ENCODE results near the gene ARHGAP26. TPM values are rescaled to one million over a fixed set of nuclear protein-coding genes. Genes with fewer than 3 reads are reported as not detected.

Gene ARHGAP26
- total and polyA plus RNA-seq, 4 donors, result 1.8 to 16.7 (median 4.1) TPM

GRCh38 chr5:143188692-143189091 lies 418.5 kb downstream of the ARHGAP26 start:
- Histone ChIP-seq H3K4me1 (ENCODE audit: control insufficient read depth in 4 of 4, insufficient read depth in 4 of 4, low read length in 3 of 4) (peaks cover 2 to 11% (median 7%) of the 10 kb centered on the region in 4 donors), H3K36me3 (ENCODE audit: control insufficient read depth in 4 of 4, insufficient read depth in 3 of 4, low read depth in 1 of 4, low read length in 3 of 4) (no peaks in the 10 kb centered on the region), H3K9ac (ENCODE audit: low read depth in 1 of 2, low read length in 2 of 2) (no peak overlapping the region), H3K27me3 (ENCODE audit: control insufficient read depth in 4 of 4, insufficient read depth in 4 of 4, low read length in 3 of 4) (no peaks in the 10 kb centered on the region), H3K27ac (ENCODE audit: low read depth in 1 of 2, low read length in 2 of 2) (no peak overlapping the region), H3K4me3 (ENCODE audit: low read depth in 1 of 3, low read length in 3 of 3) (no peak overlapping the region), H3K9me3 (ENCODE audit: control insufficient read depth in 4 of 4, low read length in 3 of 4) (no peaks in the 10 kb centered on the region)
- 89% methylated on average over 3 of the region's 3 CpGs for WGBS
- TF ChIP-seq FOXA2 (IDR thresholded peaks at IDR 0.05), result no peak
- no peak for TF ChIP-seq HNF4A (conservative IDR thresholded peaks at IDR 0.05)
- no peak for TF ChIP-seq TAF1 (conservative IDR thresholded peaks at IDR 0.05)
- TF ChIP-seq MAX (IDR thresholded peaks at IDR 0.05), result no peak
- TF ChIP-seq JUND (IDR thresholded peaks at IDR 0.05), result no peak
- DNase-seq (ENCODE audit: low spot score), result no peak

GRCh38 chr5:143190260-143190810 lies 420.2 kb downstream of the ARHGAP26 start:
- H3K4me1 ChIP-seq (ENCODE audit: control insufficient read depth in 4 of 4, insufficient read depth in 4 of 4, low read length in 3 of 4), result peaks cover 0 to 4% (median 1%) of the 10 kb centered on the region in 4 donors
- no peak for TF ChIP-seq JUND (IDR thresholded peaks at IDR 0.05)
- TF ChIP-seq, protein P1, sequence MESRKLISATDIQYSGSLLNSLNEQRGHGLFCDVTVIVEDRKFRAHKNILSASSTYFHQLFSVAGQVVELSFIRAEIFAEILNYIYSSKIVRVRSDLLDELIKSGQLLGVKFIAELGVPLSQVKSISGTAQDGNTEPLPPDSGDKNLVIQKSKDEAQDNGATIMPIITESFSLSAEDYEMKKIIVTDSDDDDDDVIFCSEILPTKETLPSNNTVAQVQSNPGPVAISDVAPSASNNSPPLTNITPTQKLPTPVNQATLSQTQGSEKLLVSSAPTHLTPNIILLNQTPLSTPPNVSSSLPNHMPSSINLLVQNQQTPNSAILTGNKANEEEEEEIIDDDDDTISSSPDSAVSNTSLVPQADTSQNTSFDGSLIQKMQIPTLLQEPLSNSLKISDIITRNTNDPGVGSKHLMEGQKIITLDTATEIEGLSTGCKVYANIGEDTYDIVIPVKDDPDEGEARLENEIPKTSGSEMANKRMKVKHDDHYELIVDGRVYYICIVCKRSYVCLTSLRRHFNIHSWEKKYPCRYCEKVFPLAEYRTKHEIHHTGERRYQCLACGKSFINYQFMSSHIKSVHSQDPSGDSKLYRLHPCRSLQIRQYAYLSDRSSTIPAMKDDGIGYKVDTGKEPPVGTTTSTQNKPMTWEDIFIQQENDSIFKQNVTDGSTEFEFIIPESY (IDR thresholded peaks at IDR 0.05), result no peak
- TF ChIP-seq FOXA1 (IDR thresholded peaks at IDR 0.05), result no peak
- no peak for TF ChIP-seq TAF1 (conservative IDR thresholded peaks at IDR 0.05)
- TF ChIP-seq CTCF (IDR thresholded peaks at IDR 0.05; ENCODE audit: low read depth, low read length, missing input control), result no peak
- no peak for TF ChIP-seq EGR1 (IDR thresholded peaks at IDR 0.05; ENCODE audit: low read depth in 2 of 2)
- no peak for TF ChIP-seq MAX (IDR thresholded peaks at IDR 0.05)
- TF ChIP-seq RXRA (IDR thresholded peaks at IDR 0.05), result no peak
- TF ChIP-seq FOXA2 (IDR thresholded peaks at IDR 0.05), result no peak
- TF ChIP-seq GABPA (IDR thresholded peaks at IDR 0.05 in 1 of 2, conservative IDR thresholded peaks at IDR 0.05 in 1 of 2), result no peak
- TF ChIP-seq, protein P2, sequence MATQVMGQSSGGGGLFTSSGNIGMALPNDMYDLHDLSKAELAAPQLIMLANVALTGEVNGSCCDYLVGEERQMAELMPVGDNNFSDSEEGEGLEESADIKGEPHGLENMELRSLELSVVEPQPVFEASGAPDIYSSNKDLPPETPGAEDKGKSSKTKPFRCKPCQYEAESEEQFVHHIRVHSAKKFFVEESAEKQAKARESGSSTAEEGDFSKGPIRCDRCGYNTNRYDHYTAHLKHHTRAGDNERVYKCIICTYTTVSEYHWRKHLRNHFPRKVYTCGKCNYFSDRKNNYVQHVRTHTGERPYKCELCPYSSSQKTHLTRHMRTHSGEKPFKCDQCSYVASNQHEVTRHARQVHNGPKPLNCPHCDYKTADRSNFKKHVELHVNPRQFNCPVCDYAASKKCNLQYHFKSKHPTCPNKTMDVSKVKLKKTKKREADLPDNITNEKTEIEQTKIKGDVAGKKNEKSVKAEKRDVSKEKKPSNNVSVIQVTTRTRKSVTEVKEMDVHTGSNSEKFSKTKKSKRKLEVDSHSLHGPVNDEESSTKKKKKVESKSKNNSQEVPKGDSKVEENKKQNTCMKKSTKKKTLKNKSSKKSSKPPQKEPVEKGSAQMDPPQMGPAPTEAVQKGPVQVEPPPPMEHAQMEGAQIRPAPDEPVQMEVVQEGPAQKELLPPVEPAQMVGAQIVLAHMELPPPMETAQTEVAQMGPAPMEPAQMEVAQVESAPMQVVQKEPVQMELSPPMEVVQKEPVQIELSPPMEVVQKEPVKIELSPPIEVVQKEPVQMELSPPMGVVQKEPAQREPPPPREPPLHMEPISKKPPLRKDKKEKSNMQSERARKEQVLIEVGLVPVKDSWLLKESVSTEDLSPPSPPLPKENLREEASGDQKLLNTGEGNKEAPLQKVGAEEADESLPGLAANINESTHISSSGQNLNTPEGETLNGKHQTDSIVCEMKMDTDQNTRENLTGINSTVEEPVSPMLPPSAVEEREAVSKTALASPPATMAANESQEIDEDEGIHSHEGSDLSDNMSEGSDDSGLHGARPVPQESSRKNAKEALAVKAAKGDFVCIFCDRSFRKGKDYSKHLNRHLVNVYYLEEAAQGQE (IDR thresholded peaks at IDR 0.05), result no peak
- TF ChIP-seq NR2F2 (IDR thresholded peaks at IDR 0.05), result no peak
- no peak for TF ChIP-seq HNF4A (conservative IDR thresholded peaks at IDR 0.05)
- no peak for TF ChIP-seq RAD21 (IDR thresholded peaks at IDR 0.05)
- DNase-seq (ENCODE audit: low spot score), result no peak
- no peak overlapping the region for H3K9ac ChIP-seq (ENCODE audit: low read depth in 1 of 2, low read length in 2 of 2)
- H3K27ac ChIP-seq (ENCODE audit: low read depth in 1 of 2, low read length in 2 of 2), result no peak overlapping the region
- H3K4me3 ChIP-seq (ENCODE audit: low read depth in 1 of 3, low read length in 3 of 3), result no peak overlapping the region
- H3K9me3 ChIP-seq (ENCODE audit: control insufficient read depth in 4 of 4, low read length in 3 of 4), result no peaks in the 10 kb centered on the region
- no peaks in the 10 kb centered on the region for H3K36me3 ChIP-seq (ENCODE audit: control insufficient read depth in 4 of 4, insufficient read depth in 3 of 4, low read depth in 1 of 4, low read length in 3 of 4)
- H3K27me3 ChIP-seq (ENCODE audit: control insufficient read depth in 4 of 4, insufficient read depth in 4 of 4, low read length in 3 of 4), result no peaks in the 10 kb centered on the region
- 98% methylated on average over 3 of the region's 3 CpGs for WGBS

Measured in liver (tissue), 9 donors.